Astrocyte (in vitro differentiated cells and primary cell): Measurements from ENCODE around the gene PXK.

Experiments
- EZH2 ChIP-seq: IDR thresholded peaks from 2 replicates; pipeline ENCODE4 v1.6.1; 2012; ENCODE audit warnings: mild to moderate bottlenecking, low read length, inconsistent platforms; ENCODE audit not compliant: insufficient read depth
- TF ChIP-seq, protein P1 (sequence below): IDR thresholded peaks from 2 replicates; pipeline ENCODE4 v1.5.1; 2011; ENCODE audit warnings: low read depth, mild to moderate bottlenecking, inconsistent platforms, low read length, moderate library complexity; ENCODE audit not compliant: insufficient read depth

DNA sequence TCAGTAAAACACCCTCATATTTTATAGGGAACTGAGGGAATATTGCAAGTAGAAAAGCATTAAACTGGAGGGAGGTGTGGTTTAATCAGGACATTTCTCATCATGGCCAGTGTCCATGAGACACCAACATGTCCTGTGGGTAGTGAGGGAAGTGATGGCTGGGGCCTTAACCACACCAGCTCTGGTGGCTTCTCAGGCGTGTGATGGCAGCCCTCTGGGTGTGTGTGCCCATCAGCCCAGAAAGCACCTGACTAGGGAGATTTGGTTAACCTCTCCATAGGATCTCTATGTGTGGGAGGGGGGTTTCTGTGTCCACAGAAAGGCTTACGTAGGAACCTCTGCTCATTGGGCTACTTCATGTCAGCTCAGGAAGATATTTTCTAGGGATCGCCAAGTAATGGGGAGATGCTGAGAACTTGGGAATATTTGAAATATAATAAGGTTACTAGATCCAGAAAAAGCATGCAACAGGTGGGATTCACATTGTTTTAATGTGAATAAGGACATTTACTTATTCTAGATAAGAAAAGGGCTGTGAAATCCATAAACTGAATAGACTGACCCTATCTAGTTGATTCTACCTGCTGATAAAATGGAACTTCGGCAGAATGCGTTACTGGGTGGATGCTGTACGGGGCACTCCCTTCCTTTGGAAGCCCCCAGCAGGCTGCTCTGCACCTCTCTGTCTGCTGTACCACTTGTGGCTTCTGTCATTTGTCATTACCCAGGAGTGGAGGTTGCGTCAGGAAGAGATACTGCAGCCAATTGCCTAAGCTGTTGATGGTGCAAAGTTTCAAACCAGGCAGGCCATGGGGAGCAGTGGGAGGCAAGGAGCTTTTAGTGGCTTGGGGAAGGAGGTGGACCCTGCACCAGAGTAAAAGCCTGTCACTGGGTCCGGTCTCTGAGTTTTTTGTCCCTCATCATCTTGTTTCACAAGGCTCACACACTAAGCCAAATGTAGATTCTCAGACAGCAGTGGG, 79.4 kb downstream of the PXK start:
- TF ChIP-seq, protein P1, sequence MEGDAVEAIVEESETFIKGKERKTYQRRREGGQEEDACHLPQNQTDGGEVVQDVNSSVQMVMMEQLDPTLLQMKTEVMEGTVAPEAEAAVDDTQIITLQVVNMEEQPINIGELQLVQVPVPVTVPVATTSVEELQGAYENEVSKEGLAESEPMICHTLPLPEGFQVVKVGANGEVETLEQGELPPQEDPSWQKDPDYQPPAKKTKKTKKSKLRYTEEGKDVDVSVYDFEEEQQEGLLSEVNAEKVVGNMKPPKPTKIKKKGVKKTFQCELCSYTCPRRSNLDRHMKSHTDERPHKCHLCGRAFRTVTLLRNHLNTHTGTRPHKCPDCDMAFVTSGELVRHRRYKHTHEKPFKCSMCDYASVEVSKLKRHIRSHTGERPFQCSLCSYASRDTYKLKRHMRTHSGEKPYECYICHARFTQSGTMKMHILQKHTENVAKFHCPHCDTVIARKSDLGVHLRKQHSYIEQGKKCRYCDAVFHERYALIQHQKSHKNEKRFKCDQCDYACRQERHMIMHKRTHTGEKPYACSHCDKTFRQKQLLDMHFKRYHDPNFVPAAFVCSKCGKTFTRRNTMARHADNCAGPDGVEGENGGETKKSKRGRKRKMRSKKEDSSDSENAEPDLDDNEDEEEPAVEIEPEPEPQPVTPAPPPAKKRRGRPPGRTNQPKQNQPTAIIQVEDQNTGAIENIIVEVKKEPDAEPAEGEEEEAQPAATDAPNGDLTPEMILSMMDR, result no peak
- no peak for TF ChIP-seq EZH2
